ENCODE data around the gene MGRN1.
A peak's percentile ranks its signal among the peaks of the same experiment; 100 is the strongest.

Gene MGRN1

DNA sequence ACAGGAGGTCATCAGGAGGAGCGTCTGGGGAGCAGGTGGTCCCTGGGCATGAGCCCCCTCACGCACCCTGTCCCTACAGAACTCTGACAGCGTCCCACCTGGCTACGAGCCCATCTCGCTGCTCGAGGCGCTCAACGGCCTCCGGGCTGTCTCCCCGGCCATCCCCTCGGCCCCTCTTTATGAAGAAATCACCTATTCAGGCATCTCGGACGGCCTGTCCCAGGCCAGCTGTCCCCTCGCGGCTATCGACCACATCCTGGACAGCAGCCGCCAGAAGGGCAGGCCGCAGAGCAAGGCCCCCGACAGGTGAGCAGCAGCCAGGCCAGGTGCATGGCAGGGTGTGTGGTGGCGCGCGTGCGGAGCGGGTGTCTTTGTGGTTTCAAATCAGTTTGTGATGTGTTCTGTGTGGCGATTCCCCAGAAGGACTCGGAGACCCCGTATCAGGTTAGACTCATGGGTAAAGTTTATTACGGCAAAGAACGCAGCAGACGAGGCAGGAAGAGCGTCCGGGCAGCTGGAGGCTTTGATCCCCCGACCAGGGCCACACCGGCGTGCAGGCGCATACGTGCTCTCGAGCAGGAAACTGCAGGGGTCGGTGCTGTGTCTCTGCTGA lies 57.0 kb downstream of the MGRN1 start:
- no peak overlapping the region for H3K18ac ChIP-seq (ENCODE audit: low read depth in 1 of 2, low read length in 2 of 2)
- no peak overlapping the region for H3K9ac ChIP-seq (ENCODE audit: low read length)
- H2BK120ac ChIP-seq (ENCODE audit: low read depth, low read length): no peak overlapping the region
- H3K27me3 ChIP-seq (ENCODE audit: control insufficient read depth in 1 of 2, insufficient read depth in 1 of 2, low read length in 2 of 2): no peaks in the 10 kb centered on the region
- peaks cover 73% of the 10 kb centered on the region for H3K79me1 ChIP-seq (replicated peaks; ENCODE audit: low read length, poor library complexity, severe bottlenecking)
- 96% methylated on average over 39 of the region's 39 CpGs for WGBS
- no peak overlapping the region for H2BK15ac ChIP-seq (ENCODE audit: low read depth, poor library complexity, severe bottlenecking)
- no peak overlapping the region for H4K91ac ChIP-seq (ENCODE audit: low read length)
- H3K36me3 ChIP-seq (ENCODE audit: control insufficient read depth in 1 of 2, insufficient read depth in 2 of 2, low read depth in 1 of 2, low read length in 2 of 2): peaks cover 47 to 99% of the 10 kb centered on the region in 2 experiments
- no peak overlapping the region for H2AK5ac ChIP-seq (ENCODE audit: low read length, severe bottlenecking)
- H3K4me2 ChIP-seq (ENCODE audit: low read length, poor library complexity, severe bottlenecking): no peak overlapping the region
- H2BK12ac ChIP-seq (ENCODE audit: low read length in 2 of 2): no peak overlapping the region
- H3K4ac ChIP-seq (ENCODE audit: low read depth in 1 of 2, low read length in 2 of 2): no peak overlapping the region
- no peaks in the 10 kb centered on the region for H3K9me3 ChIP-seq (ENCODE audit: control insufficient read depth, low read length)
- DNase-seq: no peak
- H2BK5ac ChIP-seq (ENCODE audit: low read depth, low read length, poor library complexity, severe bottlenecking): no peak overlapping the region
- no peak overlapping the region for H3K4me3 ChIP-seq (ENCODE audit: insufficient read depth in 1 of 2, low read depth in 1 of 2, low read length in 2 of 2)
- peaks cover 13% of the 10 kb centered on the region for H3K4me1 ChIP-seq (ENCODE audit: control insufficient read depth, insufficient read depth, low read depth, low read length)
- no peak overlapping the region for H4K8ac ChIP-seq (ENCODE audit: low read length)
- no peak overlapping the region for H3K27ac ChIP-seq (ENCODE audit: low read length, poor library complexity, severe bottlenecking)
- H3K23ac ChIP-seq (ENCODE audit: low read length in 2 of 2): no peak overlapping the region
- H3K14ac ChIP-seq (ENCODE audit: low read length in 2 of 2): no peak overlapping the region
- H2AFZ ChIP-seq (ENCODE audit: low read depth, low read length): no peak overlapping the region

GRCh38 chr16:4682084-4682591 lies 57.5 kb downstream of the MGRN1 start:
- WGBS: 96% methylated on average over 26 of the region's 26 CpGs
- Histone ChIP-seq H4K8ac (ENCODE audit: low read length) (no peak overlapping the region), H2BK120ac (ENCODE audit: low read depth, low read length) (no peak overlapping the region), H4K91ac (ENCODE audit: low read length) (no peak overlapping the region), H2BK12ac (ENCODE audit: low read length in 2 of 2) (no peak overlapping the region), H2AK5ac (ENCODE audit: low read length, severe bottlenecking) (no peak overlapping the region), H3K27me3 (ENCODE audit: control insufficient read depth in 1 of 2, insufficient read depth in 1 of 2, low read length in 2 of 2) (no peaks in the 10 kb centered on the region), H3K9ac (ENCODE audit: low read length) (no peak overlapping the region), H3K9me3 (ENCODE audit: control insufficient read depth, low read length) (no peaks in the 10 kb centered on the region), H3K36me3 (ENCODE audit: control insufficient read depth in 1 of 2, insufficient read depth in 2 of 2, low read depth in 1 of 2, low read length in 2 of 2) (peaks cover 50 to 100% of the 10 kb centered on the region in 2 experiments), H3K4me2 (ENCODE audit: low read length, poor library complexity, severe bottlenecking) (no peak overlapping the region), H3K4me3 (ENCODE audit: insufficient read depth in 1 of 2, low read depth in 1 of 2, low read length in 2 of 2) (no peak overlapping the region), H3K18ac (ENCODE audit: low read depth in 1 of 2, low read length in 2 of 2) (no peak overlapping the region), H3K23ac (ENCODE audit: low read length in 2 of 2) (no peak overlapping the region), H3K4me1 (ENCODE audit: control insufficient read depth, insufficient read depth, low read depth, low read length) (peaks cover 13% of the 10 kb centered on the region), H3K79me1 (replicated peaks; ENCODE audit: low read length, poor library complexity, severe bottlenecking) (peaks cover 71% of the 10 kb centered on the region), H2BK5ac (ENCODE audit: low read depth, low read length, poor library complexity, severe bottlenecking) (no peak overlapping the region), H2BK15ac (ENCODE audit: low read depth, poor library complexity, severe bottlenecking) (no peak overlapping the region), H2AFZ (ENCODE audit: low read depth, low read length) (no peak overlapping the region), H3K4ac (ENCODE audit: low read depth in 1 of 2, low read length in 2 of 2) (no peak overlapping the region), H3K14ac (ENCODE audit: low read length in 2 of 2) (no peak overlapping the region), H3K27ac (ENCODE audit: low read length, poor library complexity, severe bottlenecking) (no peak overlapping the region)
- DNase-seq: no peak

DNA sequence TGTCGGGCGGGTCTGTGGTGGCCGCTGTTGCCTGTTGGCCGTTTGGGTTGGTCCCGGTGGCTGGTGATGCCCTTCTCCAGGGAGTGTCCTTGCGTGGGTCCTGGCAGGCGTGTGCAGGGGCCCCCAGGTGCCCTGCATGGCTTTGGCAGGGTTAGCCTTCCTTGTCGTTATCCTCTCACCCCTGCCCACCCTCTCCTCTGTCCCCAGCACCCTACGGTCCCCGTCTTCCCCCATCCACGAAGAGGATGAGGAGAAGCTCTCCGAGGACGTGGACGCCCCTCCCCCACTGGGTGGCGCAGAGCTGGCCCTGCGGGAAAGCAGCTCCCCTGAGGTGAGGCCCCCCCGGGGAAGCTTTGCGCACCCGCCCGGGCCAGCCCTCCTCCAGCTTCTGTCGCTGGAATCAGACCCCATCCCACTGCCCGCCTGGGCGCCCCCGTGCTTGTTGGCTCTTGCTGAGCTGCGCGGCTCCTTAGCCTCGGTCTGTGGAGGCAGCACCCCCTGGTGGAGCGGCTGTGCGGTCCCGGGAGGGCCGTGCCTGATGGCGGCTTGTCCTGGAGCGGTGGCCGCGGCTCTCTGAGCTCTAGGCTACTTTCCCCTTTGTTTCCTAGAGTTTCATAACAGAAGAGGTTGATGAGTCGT lies 58.1 kb downstream of the MGRN1 start:
- H3K27me3 ChIP-seq (ENCODE audit: control insufficient read depth in 1 of 2, insufficient read depth in 1 of 2, low read length in 2 of 2): no peaks in the 10 kb centered on the region
- no peak overlapping the region for H3K4me2 ChIP-seq (ENCODE audit: low read length, poor library complexity, severe bottlenecking)
- H3K4me1 ChIP-seq (ENCODE audit: control insufficient read depth, insufficient read depth, low read depth, low read length): peaks cover 13% of the 10 kb centered on the region
- no peak overlapping the region for H3K27ac ChIP-seq (ENCODE audit: low read length, poor library complexity, severe bottlenecking)
- H3K23ac ChIP-seq (ENCODE audit: low read length in 2 of 2): no peak overlapping the region
- no peaks in the 10 kb centered on the region for H3K9me3 ChIP-seq (ENCODE audit: control insufficient read depth, low read length)
- DNase-seq: peak; percentile 33
- H3K9ac ChIP-seq (ENCODE audit: low read length): no peak overlapping the region
- H3K14ac ChIP-seq (ENCODE audit: low read length in 2 of 2): no peak overlapping the region
- H3K4ac ChIP-seq (ENCODE audit: low read depth in 1 of 2, low read length in 2 of 2): no peak overlapping the region
- H2BK5ac ChIP-seq (ENCODE audit: low read depth, low read length, poor library complexity, severe bottlenecking): no peak overlapping the region
- H2AFZ ChIP-seq (ENCODE audit: low read depth, low read length): no peak overlapping the region
- no peak overlapping the region for H2AK5ac ChIP-seq (ENCODE audit: low read length, severe bottlenecking)
- no peak overlapping the region for H3K18ac ChIP-seq (ENCODE audit: low read depth in 1 of 2, low read length in 2 of 2)
- H2BK120ac ChIP-seq (ENCODE audit: low read depth, low read length): no peak overlapping the region
- no peak overlapping the region for H3K4me3 ChIP-seq (ENCODE audit: insufficient read depth in 1 of 2, low read depth in 1 of 2, low read length in 2 of 2)
- no peak overlapping the region for H2BK15ac ChIP-seq (ENCODE audit: low read depth, poor library complexity, severe bottlenecking)
- H3K36me3 ChIP-seq (ENCODE audit: control insufficient read depth in 1 of 2, insufficient read depth in 2 of 2, low read depth in 1 of 2, low read length in 2 of 2): peaks cover 52 to 100% of the 10 kb centered on the region in 2 experiments
- peaks cover 67% of the 10 kb centered on the region for H3K79me1 ChIP-seq (replicated peaks; ENCODE audit: low read length, poor library complexity, severe bottlenecking)
- H4K8ac ChIP-seq (ENCODE audit: low read length): no peak overlapping the region
- no peak overlapping the region for H2BK12ac ChIP-seq (ENCODE audit: low read length in 2 of 2)
- whole genome bisulfite sequencing: 82% methylated on average over 36 of the region's 36 CpGs
- no peak overlapping the region for H4K91ac ChIP-seq (ENCODE audit: low read length)

DNA sequence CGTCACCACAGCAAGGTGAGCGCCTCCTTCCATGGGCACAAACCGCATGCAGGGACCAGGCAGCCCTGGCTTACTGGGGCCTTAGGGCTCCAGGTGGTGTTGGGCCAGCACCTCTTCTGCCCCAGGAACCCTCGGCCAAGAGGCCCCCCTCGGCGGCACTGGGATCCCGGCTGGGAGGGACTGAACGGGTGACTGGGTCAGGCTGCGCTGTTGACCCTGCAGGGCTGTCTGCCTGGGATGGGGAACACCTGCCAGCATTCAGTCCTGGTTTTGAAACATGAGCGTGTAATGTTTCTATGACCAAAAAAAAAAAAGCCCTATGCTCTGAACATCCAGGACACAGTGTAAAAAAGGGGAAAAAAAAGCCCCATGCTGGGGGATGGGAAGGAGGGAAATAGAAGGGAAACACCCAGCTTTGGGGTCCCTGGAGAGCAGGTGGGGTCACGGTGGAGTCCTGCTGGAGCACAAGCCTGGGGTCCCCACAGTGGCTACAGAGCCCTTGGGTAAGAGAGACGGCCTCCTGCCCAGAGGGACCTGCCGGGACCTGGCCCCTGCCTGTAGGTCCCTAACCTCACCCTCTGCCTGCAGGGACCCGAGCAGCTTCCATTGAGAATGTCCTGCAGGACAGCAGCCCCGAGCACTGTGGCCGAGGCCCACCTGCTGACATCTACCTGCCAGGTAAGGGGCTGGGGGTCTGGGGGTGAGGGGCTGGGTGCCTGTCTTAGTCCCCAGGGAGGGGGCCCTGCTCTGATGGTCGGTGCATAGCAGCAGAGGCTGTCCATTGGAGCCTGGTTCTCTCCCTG lies 58.8 kb downstream of the MGRN1 start:
- no peak overlapping the region for H3K4me2 ChIP-seq (ENCODE audit: low read length, poor library complexity, severe bottlenecking)
- H3K27ac ChIP-seq (ENCODE audit: low read length, poor library complexity, severe bottlenecking): no peak overlapping the region

More for the DNA sequence above, 58.8 kb downstream of the MGRN1 start:
- Histone ChIP-seq H3K9me3 (ENCODE audit: control insufficient read depth, low read length) (no peaks in the 10 kb centered on the region), H3K4me3 (ENCODE audit: insufficient read depth in 1 of 2, low read depth in 1 of 2, low read length in 2 of 2) (no peak overlapping the region), H3K18ac (ENCODE audit: low read depth in 1 of 2, low read length in 2 of 2) (no peak overlapping the region), H3K27me3 (ENCODE audit: control insufficient read depth in 1 of 2, insufficient read depth in 1 of 2, low read length in 2 of 2) (no peaks in the 10 kb centered on the region), H3K4me1 (ENCODE audit: control insufficient read depth, insufficient read depth, low read depth, low read length) (peaks cover 13% of the 10 kb centered on the region), H4K8ac (ENCODE audit: low read length) (no peak overlapping the region), H3K14ac (ENCODE audit: low read length in 2 of 2) (peak overlapping the region in 1 of 2 experiments; percentile 11), H2BK15ac (ENCODE audit: low read depth, poor library complexity, severe bottlenecking) (no peak overlapping the region), H2BK120ac (ENCODE audit: low read depth, low read length) (no peak overlapping the region), H3K23ac (ENCODE audit: low read length in 2 of 2) (no peak overlapping the region), H3K4ac (ENCODE audit: low read depth in 1 of 2, low read length in 2 of 2) (no peak overlapping the region), H2BK5ac (ENCODE audit: low read depth, low read length, poor library complexity, severe bottlenecking) (no peak overlapping the region), H2AFZ (ENCODE audit: low read depth, low read length) (no peak overlapping the region), H3K79me1 (replicated peaks; ENCODE audit: low read length, poor library complexity, severe bottlenecking) (peaks cover 66% of the 10 kb centered on the region), H3K36me3 (ENCODE audit: control insufficient read depth in 1 of 2, insufficient read depth in 2 of 2, low read depth in 1 of 2, low read length in 2 of 2) (peaks cover 50 to 100% of the 10 kb centered on the region in 2 experiments), H2AK5ac (ENCODE audit: low read length, severe bottlenecking) (no peak overlapping the region), H2BK12ac (ENCODE audit: low read length in 2 of 2) (no peak overlapping the region), H4K91ac (ENCODE audit: low read length) (no peak overlapping the region), H3K9ac (ENCODE audit: low read length) (no peak overlapping the region)
- no peak for DNase-seq
- WGBS: 93% methylated on average over 15 of the region's 17 CpGs

Data from mesenchymal stem cell (in vitro differentiated cells and primary cell).